OCI-LY7 (cell line): ENCODE measurements around the gene ARL4D. TPM values are rescaled to one million over a fixed set of nuclear protein-coding genes. Genes with fewer than 3 reads are reported as not detected.

Source experiments
- BruUV-seq: library from RNA; stranded (reverse); fragments of 400-500 nt; replicated peaks from 2 replicates; lab custom pipeline; 2021; lab: Mats Ljungman, UMichigan
- CTCF ChIA-PET: fragments of 300-600 bp; sonication (Branson Sonifier 250); formaldehyde crosslinking; loops from one replicate; lab custom pipeline; 2022; ENCODE audit warnings: antibody characterized with exemption; ENCODE audit not compliant: unreplicated experiment; lab: Charles Lee
- POLR2A ChIA-PET: fragments of 300-600 bp; sonication (Branson Sonifier 250); formaldehyde crosslinking; loops from one replicate; lab custom pipeline; 2022; ENCODE audit warnings: antibody characterized with exemption; lab: Charles Lee
- DNase-seq: peaks from one replicate; pipeline ENCODE4 v3.0.0-alpha.2; 2015; ENCODE audit warnings: low spot score
- H2AFZ ChIP-seq: fragments of 200-600 bp; sonication (generic), shearing (Covaris generic); 2 replicates; pipeline ENCODE4 v1.6.1; 2014; ENCODE audit warnings: mild to moderate bottlenecking, antibody characterized with exemption, low read length, moderate library complexity
- H3K27ac ChIP-seq: fragments of 200-600 bp; sonication (generic); 2 replicates; pipeline ENCODE4 v1.5.1; 2014; ENCODE audit warnings: mixed run types, low read depth, mild to moderate bottlenecking, moderate library complexity, low read length, inconsistent platforms; ENCODE audit not compliant: poor library complexity, severe bottlenecking
- H3K36me3 ChIP-seq: fragments of 200-600 bp; sonication (generic); 2 replicates; pipeline ENCODE4 v1.6.1; 2014; ENCODE audit warnings: mild to moderate bottlenecking, antibody characterized with exemption, low read length, moderate library complexity, mixed read lengths; ENCODE audit not compliant: insufficient read depth
- H3K4me1 ChIP-seq: fragments of 200-600 bp; sonication (generic); 2 replicates; pipeline ENCODE4 v1.5.1; 2014; ENCODE audit warnings: mild to moderate bottlenecking, low read length; ENCODE audit not compliant: insufficient read depth, poor library complexity, severe bottlenecking
- H3K4me2 ChIP-seq: fragments of 200-600 bp; sonication (generic); 2 replicates; pipeline ENCODE4 v1.6.1; 2014; ENCODE audit warnings: mild to moderate bottlenecking, low read length
- H3K4me3 ChIP-seq: fragments of 200-600 bp; sonication (generic); 2 replicates; pipeline ENCODE4 v1.5.1; 2014; ENCODE audit warnings: mild to moderate bottlenecking, low read depth, low read length; ENCODE audit not compliant: poor library complexity, severe bottlenecking
- H3K79me2 ChIP-seq: fragments of 200-600 bp; sonication (generic); 2 replicates; pipeline ENCODE4 v1.6.1; 2016; ENCODE audit warnings: low read depth, mild to moderate bottlenecking, low read length, moderate library complexity, mixed read lengths; ENCODE audit not compliant: insufficient read depth
- H3K9me2 ChIP-seq: fragments of 200-600 bp; sonication (generic); 2 replicates; pipeline ENCODE4 v1.6.1; 2016; ENCODE audit warnings: mild to moderate bottlenecking, low read length, mixed read lengths; ENCODE audit not compliant: insufficient read depth
- H3K9me3 ChIP-seq: fragments of 200-600 bp; sonication (generic); 2 replicates; pipeline ENCODE4 v1.6.1; 2014; ENCODE audit warnings: mild to moderate bottlenecking, mixed run types, low read length, mixed read lengths
- H4K20me1 ChIP-seq: fragments of 200-600 bp; sonication (generic); 2 replicates; pipeline ENCODE4 v1.6.1; 2014; ENCODE audit warnings: mild to moderate bottlenecking, antibody characterized with exemption, low read length, moderate library complexity, mixed read lengths; ENCODE audit not compliant: insufficient read depth
- CTCF ChIP-seq: fragments of 200-600 bp; sonication (generic); conservative IDR thresholded peaks from 2 replicates; pipeline ENCODE4 v1.5.1; 2014; ENCODE audit warnings: mild to moderate bottlenecking, antibody characterized with exemption, low read length, moderate library complexity, mixed read lengths
- EZH2phosphoT487 ChIP-seq: fragments of 200-600 bp; sonication (generic); IDR thresholded peaks from 2 replicates; pipeline ENCODE4 v1.6.1; 2018; ENCODE audit warnings: low read depth, borderline replicate concordance, mild to moderate bottlenecking, mixed run types, antibody characterized with exemption, low read length, moderate library complexity, mixed read lengths
- intact Hi-C: fragments of 100-400 bp; cut with micrococcal nuclease; formaldehyde crosslinking; loops from one replicate; pipeline ENCODE4 v1.10.0; 2022; ENCODE audit not compliant: unreplicated experiment
- total RNA-seq, 2 experiments: library from RNA; depleted of rRNA in 1 of 2; stranded (reverse); fragments of >200 nt in 1 of 2; shearing (Covaris generic) in 1 of 2; gene quantifications; 2 replicates each; pipeline ENCODE4 v1.2.3, GENCODE V29; 2014 to 2022

The ARL4D gene
- total RNA-seq, 2 experiments from 2014 or later, result 0.72 to 1.4 TPM

DNA sequence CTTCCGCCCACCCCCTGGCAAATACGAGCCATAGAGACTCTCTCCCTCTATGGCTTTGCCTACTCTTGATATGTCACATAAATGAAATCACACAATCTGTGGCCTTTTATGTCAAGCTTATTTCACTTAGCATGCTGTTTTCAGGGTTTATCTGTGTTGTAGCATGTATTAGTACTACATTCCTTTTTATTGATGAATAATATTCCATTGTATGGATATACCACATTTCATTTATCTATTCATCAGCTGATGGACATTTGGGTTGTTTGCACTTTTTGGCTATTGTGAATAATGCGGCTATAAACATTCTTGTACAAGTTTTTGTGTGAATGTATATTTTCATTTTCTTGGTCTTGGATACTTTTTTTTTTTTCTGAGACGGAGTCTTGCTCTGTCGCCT is 48.0 kb downstream of the ARL4D start:
- no peaks in the 10 kb centered on the region for H3K79me2 ChIP-seq
- no peaks in the 10 kb centered on the region for H3K36me3 ChIP-seq
- H3K4me2 ChIP-seq, result no peak overlapping the region
- intact Hi-C loops, result no loop called here
- H2AFZ ChIP-seq, result no peak overlapping the region
- TF ChIP-seq CTCF (no peak), EZH2phosphoT487 (no peak)
- H4K20me1 ChIP-seq, result no peaks in the 10 kb centered on the region
- no peaks in the 10 kb centered on the region for H3K9me3 ChIP-seq
- no TSS peak for BruUV-seq
- DNase-seq, result no peak
- no peaks in the 10 kb centered on the region for H3K9me2 ChIP-seq
- ChIA-PET POLR2A (no interaction called here), CTCF (no interaction called here)
- H3K4me3 ChIP-seq, result no peak overlapping the region
- H3K27ac ChIP-seq, result no peak overlapping the region
- no peaks in the 10 kb centered on the region for H3K4me1 ChIP-seq

DNA sequence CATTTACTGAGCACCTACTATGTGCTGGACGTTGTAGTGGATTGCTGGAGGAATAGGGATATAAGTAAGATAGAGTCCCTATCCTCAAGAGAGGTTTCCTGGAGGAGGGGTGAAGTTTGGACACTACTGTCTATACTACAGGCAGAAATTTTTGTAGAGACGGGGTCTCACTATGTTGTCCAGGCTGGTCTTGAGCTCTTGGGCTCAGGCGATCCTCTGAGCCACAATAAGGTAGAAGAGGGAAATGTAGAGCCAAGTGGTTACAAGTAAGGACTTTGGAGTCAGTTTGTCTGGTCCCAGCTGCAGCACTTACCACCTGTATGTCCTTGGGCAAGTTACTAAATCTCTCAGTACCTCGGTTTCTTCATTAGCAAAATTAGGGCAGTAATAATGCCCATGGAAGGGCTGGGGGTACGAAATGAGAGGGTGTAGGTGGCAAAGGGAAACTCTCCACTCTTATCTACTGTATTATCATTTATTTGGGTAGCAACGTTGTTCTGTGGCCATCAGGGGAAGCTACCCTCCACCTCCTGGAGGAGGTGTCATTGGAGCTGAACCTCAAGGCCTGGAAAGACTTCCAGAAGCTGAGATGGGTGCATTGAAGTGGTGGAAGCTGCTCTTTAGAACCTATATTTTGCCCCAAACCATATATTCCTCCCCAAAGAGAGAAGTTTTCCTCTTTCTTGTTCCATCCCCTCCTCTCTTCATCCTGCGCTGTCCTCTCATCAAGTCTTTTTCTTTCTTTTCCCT is 50.1 kb downstream of the ARL4D start:
- Histone ChIP-seq H3K27ac (no peak overlapping the region), H3K79me2 (no peaks in the 10 kb centered on the region), H3K9me2 (no peaks in the 10 kb centered on the region), H3K4me2 (no peak overlapping the region), H3K36me3 (no peaks in the 10 kb centered on the region), H3K9me3 (no peaks in the 10 kb centered on the region), H4K20me1 (no peaks in the 10 kb centered on the region), H3K4me1 (no peaks in the 10 kb centered on the region), H3K4me3 (no peak overlapping the region), H2AFZ (no peak overlapping the region)
- intact Hi-C loops, result no loop called here
- no TSS peak for BruUV-seq
- CTCF ChIA-PET, result no interaction called here
- DNase-seq, result no peak
- TF ChIP-seq CTCF (no peak), EZH2phosphoT487 (no peak)
- POLR2A ChIA-PET, result no interaction called here

DNA sequence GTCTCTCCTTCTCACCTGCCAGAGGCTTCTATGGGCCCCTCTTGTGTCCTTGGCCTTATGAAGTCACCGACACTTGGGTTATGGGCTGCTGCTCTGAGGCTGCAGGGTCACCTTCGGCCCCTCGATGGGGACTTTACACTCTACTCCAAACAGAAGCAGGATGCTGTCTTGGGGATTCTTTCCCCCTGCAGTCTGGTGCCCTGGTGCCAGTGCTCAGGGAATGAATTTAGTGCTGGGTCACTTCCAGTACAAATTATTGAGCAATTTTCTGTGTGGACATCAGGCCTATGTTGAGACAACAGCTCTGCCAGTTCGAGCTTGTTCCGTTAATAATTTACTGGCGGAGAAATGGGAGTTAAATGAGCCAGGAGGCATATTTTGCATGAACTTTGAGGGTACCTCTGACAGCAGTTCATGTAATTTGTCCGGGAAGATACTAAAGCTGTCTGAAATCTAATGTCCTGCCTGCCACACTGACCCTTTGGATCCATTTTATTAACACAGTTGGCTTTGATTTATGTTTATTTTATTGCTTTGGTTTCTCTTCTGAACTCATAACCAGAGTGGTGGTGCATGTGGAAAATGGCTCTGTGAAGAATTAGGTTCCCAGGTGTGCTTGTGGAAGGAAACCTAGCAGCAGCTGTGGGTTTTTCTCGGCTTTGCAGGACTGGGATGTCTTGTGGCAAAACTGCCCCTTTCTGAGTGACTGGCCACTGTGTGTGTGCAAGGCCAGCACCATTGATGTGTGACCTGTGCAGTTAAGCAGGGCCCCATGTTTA is 50.9 kb downstream of the ARL4D start:
- H3K4me1 ChIP-seq, result no peaks in the 10 kb centered on the region
- H4K20me1 ChIP-seq, result no peaks in the 10 kb centered on the region
- no TSS peak for BruUV-seq
- DNase-seq, result no peak
- no peaks in the 10 kb centered on the region for H3K36me3 ChIP-seq
- H3K4me2 ChIP-seq, result no peak overlapping the region
- H3K9me3 ChIP-seq, result no peaks in the 10 kb centered on the region
- intact Hi-C loops, result no loop called here
- H3K9me2 ChIP-seq, result no peaks in the 10 kb centered on the region
- no peak overlapping the region for H3K4me3 ChIP-seq
- ChIA-PET CTCF (no interaction called here), POLR2A (interaction anchor here (0.7 kb wide), 1 partner anchor 15 kb away, joined by 4 read pairs; no protein-coding TSS in a partner anchor)
- no peak overlapping the region for H2AFZ ChIP-seq
- H3K79me2 ChIP-seq, result no peaks in the 10 kb centered on the region
- TF ChIP-seq CTCF (no peak), EZH2phosphoT487 (no peak)
- H3K27ac ChIP-seq, result no peak overlapping the region
